NCI-H2081 treated with DMSO at 0.1 percent for 48 hours (cell line): ENCODE results near the gene EHF.
"Not testable (repeated sequence)": the region's sequence is repeated elsewhere in the genome, so short reads cannot be mapped to it uniquely, and the experiment has no call there.

Experiments used
- DNase-seq: peaks from one replicate; lab custom pipeline; 2025; lab: John Stamatoyannopoulos, UW

Gene EHF

DNA sequence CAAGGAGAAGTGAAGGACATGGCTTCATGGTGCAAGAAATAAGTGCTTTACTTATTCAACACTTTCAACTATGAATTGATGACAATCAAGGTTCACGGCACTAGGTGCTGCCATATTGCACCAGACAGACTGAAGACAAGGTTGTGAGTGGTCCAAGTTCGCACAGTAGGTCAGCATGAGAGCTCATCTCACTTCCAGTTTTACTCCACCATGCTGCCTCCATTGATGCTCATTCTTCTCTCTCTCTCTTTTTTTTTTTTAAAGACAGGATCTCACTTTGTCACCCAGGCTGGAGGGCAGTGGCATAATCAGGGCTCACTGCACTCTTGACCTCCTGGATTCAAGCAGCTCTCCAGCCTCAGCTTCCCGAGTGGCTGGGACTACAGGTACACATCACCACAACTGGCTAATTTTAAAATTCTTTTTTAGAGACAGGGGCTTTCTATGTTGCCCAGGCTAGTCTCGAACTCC is 47.7 kb downstream of the EHF start:
- DNase-seq, result no peak

DNA sequence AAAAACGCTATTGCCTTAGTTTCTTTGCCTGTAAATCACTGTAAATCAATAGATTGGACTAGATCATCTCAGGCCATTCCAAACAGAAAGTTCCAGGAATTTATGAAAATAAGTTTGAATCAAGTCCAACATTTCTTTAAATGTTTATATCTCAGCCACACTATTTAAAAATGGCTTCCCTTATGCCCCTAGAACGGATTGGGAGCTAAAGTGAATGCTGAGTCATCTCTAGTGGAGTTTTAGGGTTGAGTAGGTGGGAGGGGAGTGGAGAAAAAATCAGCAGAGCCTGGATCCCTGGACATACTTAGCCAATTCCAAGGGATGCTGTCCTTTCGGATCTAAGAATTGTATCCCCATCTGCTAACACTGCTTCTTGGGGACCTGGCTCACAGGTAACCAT is 48.6 kb downstream of the EHF start:
- no peak for DNase-seq

DNA sequence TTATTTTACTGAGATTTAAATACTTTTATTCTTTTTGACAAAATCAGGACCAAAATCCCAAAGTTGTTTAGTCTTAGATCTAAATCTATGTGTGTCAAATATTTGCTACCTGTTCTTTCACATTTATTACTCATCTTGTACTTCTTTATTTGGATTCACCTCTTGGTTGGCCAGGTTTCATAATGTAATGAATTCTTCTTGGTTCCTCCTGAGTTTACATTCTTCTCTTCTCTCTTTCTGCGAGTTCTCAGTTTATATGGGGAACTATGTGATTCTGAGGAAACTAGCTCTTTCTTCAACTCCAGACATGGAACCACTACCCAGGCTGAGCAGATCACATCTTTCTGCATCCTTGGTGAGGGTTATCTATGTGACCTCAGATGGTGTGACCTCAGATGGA is 50.2 kb downstream of the EHF start:
- DNase-seq, result no peak

DNA sequence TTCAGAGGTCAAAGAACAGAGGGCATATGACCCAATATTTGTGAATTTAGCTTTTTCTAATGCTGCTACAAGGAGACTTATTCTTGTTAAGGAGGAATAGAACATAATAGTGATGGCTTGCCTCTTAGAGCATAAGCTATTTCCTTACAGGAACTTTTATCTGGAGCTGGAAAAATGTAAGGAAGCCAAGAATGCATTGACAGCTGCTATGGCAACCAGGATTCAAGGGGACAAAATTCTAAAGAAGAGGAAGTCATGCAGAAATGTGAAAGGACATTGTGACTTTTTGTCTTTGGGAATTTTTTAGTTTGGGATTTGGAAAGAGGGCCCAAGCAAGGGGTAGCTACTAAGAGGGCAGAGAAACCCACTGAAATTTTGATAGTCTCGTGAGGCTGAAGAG is 51.1 kb downstream of the EHF start:
- no peak for DNase-seq

DNA sequence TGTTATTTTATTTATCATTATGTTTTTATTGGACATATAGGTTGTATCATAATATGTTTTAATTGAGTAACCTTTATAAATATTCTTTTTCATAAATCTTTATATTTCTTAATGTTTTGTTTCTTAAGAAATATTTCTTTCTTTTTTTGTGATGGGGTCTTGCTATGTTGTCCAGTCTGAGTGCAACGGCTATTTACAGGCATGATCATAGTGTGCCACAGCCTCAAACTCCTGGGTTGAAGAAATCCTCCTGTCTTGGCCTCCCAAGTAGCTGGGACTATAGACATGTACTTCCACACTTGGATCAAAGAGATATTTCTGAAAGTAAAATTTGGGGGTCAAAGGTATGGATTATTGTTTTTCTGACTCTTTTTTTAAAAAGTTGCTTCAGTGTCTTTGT is 53.1 kb downstream of the EHF start:
- DNase-seq, result no peak

DNA sequence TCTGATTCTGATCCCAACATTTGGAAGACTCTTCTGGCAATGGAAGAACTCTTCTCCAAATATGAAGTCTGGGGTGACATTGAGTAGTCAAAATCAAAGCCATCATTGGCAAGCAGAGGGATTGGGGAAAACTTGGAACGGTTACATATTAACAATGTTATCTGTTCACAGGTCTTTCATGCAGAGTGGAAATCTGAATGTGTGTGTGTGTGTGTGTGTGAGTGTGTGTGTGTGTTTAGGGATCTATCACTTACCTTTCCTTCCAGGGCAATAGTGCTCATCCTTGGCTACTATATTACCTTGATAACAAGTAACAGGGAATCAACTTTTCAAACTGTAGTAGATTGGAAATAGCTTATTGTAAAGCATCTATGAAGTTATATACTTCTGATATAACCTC is 55.3 kb downstream of the EHF start:
- no peak for DNase-seq

DNA sequence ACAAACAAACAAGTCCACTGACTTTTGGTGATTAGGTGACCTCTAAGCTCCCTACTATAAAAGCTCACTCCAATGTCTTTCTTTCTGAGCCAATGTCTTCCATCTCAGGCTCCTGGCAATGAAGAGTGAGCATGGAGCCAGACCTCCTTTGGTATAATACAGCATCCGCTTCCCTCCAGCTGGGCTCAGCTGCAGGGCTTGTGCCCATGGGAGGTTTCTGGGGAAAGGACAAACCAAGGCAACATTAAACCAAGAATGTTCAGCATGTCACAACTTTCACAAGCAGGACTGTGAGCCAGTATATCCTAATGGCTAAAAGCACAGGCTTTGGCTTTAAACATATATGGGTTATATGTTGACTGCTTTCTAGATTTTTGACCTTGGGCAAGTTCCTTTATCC is 58.8 kb downstream of the EHF start:
- no peak for DNase-seq

DNA sequence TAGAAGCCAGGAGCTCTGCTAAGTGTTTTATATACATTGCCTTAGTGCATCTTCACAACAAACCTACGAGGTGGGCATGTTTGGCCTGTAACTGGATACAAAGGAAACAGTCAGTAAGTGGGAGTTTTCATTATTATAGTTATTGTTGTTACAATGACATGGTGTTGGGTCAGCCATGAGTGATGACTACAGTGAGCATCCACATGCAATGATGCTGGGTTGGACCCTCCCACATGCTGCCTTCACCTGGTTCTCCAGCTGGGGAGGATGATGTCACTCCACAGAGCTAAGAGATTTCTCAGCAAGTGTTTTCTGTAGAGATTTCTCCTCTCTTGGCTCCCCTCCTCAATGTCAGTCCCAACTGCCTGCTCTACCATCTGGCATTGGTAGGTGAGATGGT is 59.3 kb downstream of the EHF start:
- DNase-seq, result no peak

DNA sequence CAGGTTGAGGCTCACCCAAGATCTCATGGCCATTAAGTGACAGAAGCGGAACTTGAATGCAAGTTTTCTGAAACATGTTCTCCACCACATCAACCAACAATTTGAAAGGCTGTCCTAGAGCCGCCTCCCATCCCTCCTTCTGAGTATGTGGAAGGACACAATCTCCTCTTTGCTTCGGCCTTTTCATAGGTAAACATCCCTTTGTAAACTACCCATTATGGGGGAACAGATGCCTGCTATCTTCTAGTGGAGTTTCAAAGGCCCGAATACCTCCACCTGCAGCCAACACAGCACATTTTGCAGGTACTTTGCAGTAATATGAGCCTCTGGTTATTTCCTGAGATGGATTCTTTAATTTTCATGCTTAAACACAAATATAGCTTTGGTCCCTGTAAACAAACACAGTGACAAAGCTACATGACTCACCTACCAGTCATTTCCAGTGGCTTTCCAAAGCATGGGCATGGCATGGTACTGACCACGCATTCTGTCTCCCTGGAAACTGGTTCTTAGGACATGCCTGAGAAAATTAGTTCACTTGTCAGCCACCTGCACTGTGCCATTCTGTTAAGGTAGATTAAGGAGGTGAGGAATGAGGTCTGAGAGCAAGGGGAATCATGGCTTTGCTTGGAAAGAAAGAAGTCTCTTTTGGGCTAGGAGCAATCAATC is 60.2 kb downstream of the EHF start:
- DNase-seq, result no peak

DNA sequence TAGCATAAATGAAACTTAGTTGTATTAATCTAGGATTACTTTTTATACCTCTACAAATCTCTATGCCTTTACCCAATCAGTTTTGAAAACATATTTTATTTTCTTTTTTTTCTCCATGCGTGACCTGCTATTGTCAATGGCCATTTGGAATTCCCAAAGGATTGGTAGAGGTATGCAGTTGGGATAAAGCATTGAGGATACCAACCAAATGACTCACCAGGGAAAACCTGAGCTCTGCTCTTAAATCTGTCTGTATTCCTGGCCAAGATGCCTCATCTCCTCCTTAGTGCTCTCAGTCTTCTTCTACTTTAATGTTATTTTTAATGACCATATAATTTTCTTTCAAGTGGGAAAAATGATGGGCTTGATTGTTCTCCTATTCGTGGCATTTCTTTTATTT is 61.9 kb downstream of the EHF start:
- no peak for DNase-seq

DNA sequence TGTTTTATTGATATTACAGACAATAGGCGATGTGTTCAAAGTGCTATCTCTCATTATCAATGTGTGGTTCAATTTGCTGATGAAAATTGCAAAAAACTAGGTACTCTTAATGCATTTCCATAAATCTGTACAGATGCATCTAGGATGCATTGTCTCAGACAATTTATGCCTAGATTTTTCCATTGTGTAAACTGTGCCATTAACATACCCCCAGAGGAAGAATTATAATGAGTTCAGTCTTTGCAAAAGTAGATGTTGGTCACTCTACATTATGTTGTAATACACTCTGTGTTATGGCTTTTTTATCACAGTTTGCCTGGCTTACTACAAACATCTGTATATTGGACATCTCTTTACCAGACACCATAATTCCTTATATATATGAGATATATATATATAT is 62.5 kb downstream of the EHF start:
- DNase-seq, result no peak

DNA sequence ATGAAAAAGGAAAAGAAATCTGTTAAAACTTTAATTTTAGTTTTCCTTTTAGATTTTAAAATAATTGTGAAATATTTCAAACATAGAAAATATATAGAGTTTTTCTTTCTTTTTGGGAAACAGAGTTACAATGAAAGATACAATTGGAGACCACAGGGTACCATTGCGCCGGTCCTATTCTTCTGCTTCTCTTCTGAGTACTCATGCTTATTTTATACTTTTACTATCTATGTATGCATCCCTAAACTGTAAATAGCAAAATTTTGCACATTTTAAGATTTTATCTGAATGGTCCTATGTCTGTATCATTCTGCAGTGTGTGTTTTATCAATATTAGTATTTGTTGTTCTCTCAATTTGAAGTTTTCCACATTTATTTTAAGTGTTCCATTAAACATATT is 65.0 kb downstream of the EHF start:
- no peak for DNase-seq

DNA sequence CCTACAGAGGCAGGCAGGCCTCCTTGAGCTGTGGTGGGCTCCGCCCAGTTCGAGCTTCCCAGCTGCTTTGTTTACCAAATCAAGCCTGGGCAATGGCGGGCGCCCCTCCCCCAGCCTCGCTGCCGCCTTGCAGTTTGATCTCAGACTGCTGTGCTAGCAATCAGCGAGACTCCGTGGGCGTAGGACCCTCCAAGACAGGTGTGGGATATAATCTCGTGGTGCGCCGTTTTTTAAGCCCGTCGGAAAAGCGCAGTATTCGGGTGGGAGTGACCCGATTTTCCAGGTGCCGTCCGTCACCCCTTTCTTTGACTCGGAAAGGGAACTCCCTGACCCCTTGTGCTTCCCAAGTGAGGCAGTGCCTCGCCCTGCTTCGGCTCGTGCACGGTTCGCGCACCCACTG is 71.4 kb downstream of the EHF start:
- DNase-seq, result not testable (repeated sequence)

DNA sequence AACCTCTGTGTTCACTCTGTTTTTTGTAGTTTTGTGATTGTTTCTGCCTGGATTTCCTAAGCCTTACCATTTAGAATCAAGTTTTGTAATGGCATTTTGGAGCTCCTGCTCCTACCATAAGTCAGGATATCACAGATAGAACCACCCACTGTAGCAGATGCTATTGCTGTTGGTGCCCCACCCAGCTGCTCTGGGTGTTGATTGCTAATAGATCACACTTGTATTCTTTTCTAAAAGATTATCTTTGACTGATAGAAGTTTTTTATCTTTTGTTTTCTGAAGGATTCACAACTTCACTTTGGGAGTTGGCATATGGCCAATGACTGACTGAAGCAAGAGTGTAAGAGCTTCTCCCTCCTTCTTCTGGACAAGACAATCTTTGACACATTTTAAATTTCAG is 76.0 kb downstream of the EHF start:
- DNase-seq, result no peak

DNA sequence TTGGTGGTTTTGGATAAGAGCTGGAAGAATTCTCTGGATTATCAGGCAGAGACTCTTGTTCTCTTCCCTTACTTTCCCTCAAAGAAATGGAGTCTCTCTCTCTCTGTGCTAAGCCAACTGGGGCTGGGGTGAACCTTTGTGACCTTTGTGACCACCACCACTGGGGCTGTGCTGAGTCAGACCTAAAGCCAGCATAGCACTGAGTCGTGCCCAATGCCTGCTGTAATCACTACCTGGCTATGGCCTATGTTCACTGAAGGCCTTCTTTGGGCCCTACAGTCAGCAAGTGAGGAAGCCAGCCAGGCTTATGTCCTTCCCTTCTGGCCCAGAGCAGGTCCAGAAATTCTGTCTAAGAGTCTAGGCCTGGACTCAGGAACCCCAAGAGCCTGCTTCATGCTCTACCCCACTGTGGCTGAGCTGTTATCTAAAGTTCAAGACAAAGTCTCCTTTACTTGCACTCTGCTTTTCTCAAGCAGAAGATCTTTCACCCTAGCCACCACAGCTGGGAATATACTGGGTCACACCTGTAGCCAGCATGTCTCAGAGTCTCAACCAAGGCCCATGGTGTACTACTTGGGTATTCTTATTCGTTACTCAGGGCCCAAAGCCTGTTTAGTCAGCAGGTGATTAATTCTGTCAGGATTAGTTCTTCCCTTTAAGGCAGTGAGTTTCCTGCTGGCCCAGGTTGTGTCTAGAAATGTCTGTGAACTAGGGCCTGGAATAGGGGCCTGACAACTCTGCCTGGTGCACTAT is 86.0 kb downstream of the EHF start:
- no peak for DNase-seq

DNA sequence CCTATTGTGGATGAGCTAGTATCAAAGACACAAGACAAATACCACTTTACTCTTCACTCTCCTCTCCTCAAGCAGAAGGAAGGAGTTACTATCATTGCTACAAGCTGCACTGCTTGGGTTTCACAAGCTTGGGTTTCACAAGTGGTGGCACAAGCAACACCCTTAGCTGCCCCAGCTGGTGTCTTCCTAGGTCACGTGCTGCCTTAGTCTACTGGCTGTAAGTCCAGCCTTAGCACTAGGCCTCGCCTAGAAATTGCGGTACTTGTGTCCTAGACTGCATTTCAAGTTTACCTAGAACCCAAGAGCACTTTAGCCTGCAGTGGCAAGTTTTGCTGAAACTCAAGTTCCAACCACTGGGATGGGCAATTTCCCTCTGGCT is 86.6 kb downstream of the EHF start:
- DNase-seq, result no peak
